Astrocyte of the spinal cord (primary cell): ENCODE data around the gene ARMH1.

Source experiments
- DNase-seq: peaks from one replicate; pipeline ENCODE4 v3.0.0; 2011; ENCODE audit warnings: low read depth, low spot score
- H3K4me3 ChIP-seq: 2 replicates; pipeline ENCODE4 v1.5.1; 2011; ENCODE audit warnings: low read depth, mild to moderate bottlenecking, low read length, moderate library complexity
- in situ Hi-C: cut with HindIII; loops from 2 replicates; pipeline ENCODE4 v1.10.0; 2017; ENCODE audit warnings: low sequenced_read_pairs
- TF ChIP-seq, protein P1 (sequence below): IDR thresholded peaks from 2 replicates; pipeline ENCODE4 v1.5.1; 2012; ENCODE audit warnings: low read depth, mild to moderate bottlenecking, low read length, inconsistent platforms

The ARMH1 gene

DNA sequence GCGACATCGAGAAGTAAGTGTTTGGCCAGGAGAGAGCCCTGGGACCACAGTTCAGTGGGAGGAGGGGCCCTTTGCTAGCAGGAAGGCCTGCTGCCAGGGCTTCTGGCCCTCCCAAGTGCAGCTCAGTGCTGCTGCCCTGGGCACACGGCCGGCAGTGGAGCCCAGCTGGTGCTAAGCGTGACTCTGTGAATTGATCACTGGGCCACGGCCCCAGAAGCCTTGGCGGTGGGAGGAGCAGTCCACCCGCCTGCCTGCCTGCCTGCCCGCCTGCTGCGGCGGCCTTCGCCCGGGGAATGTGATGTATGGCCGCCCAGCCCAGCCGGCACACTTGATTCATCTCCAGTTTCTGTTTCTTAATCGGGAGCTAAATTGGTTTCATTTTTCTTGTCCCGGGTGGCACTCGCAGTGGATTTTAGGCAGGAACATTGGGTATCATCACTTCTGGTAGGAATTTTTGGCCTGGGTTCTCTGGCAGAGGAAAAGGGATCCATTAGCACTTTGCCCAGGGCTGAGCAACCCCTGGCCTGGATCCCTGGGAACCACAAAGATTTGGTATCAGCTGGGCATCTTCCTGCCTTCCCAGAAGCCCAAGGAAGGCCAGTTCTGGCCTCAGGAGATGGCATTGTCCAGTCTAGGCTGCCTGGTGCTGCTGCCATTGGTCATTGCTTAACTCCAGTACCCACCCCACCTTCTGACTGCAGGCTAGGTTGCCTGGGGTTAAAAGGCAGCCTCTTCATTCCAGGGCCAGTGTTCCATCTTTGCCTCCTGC lies 28.9 kb upstream of the ARMH1 start:
- in situ Hi-C loops = no loop called here
- TF ChIP-seq, protein P1, sequence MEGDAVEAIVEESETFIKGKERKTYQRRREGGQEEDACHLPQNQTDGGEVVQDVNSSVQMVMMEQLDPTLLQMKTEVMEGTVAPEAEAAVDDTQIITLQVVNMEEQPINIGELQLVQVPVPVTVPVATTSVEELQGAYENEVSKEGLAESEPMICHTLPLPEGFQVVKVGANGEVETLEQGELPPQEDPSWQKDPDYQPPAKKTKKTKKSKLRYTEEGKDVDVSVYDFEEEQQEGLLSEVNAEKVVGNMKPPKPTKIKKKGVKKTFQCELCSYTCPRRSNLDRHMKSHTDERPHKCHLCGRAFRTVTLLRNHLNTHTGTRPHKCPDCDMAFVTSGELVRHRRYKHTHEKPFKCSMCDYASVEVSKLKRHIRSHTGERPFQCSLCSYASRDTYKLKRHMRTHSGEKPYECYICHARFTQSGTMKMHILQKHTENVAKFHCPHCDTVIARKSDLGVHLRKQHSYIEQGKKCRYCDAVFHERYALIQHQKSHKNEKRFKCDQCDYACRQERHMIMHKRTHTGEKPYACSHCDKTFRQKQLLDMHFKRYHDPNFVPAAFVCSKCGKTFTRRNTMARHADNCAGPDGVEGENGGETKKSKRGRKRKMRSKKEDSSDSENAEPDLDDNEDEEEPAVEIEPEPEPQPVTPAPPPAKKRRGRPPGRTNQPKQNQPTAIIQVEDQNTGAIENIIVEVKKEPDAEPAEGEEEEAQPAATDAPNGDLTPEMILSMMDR = no peak
- no peak overlapping the region for H3K4me3 ChIP-seq

DNA sequence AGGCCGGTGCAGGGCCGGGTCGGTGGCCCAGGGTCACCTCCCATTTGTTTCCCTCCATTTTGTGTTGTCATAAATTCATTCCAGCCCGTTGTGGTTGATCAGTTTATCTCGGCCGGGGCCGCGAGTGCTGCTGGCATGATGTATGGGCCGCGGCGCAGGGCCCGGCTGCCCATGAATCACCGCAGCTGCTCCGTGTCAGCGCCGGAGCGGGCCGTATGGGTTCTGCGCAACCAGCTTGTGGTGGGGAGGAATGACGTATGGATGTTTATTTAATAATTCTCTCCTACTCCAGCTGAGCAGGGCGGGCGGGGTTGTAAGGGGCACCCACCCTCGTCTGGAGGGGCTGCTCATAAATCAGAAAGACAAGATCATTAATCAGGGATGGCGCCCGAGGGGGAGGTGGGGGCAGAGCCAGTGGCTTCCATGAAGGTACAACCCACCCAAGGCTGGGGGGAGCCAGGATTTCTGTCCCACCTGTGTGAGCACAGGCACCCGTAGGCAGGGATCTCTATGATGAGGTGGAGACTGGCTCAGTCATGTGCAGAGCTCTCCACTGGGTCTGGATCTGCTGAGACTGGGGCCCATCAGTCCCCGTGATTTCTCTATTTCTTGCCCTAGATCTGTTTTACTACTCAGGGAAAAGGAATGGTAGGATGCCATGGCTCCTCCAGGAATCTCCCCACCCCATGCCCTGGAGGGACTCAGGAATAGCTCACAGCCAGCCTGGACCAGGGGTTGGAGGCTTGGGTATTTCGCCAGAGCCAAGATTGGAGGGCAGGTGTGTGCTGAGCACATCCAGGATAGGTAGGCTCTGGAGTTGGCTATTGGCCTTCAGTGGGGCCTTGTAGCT lies 28.0 kb upstream of the ARMH1 start:
- TF ChIP-seq, protein P1 = no peak
- DNase-seq = peak; percentile 32
- in situ Hi-C loops = no loop called here
- H3K4me3 ChIP-seq = no peak overlapping the region

More for the DNA sequence above, 28.9 kb upstream of the ARMH1 start:
- peak; percentile 64 for DNase-seq

DNA sequence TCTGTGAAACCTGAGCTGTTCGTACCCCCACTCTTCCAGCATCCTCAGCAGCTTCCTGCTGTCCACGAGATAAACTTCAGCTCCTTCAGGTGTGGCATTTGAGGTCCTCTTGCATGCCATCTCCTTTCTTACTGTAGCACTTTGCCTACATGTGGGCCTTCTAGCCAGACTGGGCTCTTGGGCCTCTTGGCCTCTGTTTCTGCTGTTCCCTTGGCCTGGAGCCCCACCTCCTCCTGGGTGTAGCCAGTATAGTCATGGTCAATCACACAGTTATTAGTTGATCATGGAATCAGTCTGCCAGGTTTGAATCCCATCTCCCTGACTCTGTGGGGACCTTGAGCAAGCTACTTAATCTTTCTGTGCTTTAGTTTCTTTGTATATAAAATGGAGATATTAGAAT lies 26.6 kb upstream of the ARMH1 start:
- TF ChIP-seq, protein P1 = no peak
- in situ Hi-C loops = no loop called here
- no peak for DNase-seq
- no peak overlapping the region for H3K4me3 ChIP-seq

DNA sequence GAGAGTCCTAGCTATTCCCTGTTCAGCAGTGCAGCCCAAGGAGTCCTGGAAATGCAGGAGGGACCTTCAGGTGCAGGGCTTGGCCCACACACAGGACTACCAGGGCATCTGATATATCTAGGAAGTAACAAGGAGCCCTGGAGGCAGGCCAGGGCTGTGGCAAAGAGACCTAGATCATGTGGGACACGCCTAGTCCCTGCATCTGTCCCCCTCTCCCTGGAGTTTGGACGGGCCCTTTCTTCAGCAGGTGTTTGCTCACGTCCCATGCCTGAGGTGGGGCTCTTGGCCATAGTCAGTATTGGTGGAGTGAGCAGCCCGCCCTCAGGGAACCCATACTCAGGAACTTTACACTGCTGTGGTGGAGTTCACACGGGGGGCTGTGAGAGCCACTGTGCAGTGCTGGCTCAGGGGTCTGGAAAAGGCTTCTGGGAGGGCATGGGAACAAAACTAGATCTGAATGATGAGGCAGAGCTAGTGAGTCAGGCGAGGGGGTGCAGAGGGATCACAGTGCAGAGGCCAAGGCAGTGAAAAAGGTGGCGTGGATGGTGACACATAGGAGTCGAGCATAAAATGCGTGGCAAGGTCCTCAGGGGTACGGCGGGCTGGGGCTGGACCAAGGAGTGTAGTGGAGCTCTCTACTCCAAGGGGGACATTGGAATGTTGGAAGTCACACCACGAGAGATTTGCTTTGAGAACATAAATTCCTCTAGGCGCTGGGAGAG lies 25.8 kb upstream of the ARMH1 start:
- H3K4me3 ChIP-seq = no peak overlapping the region
- TF ChIP-seq, protein P1 = no peak
- in situ Hi-C loops = no loop called here
- no peak for DNase-seq

DNA sequence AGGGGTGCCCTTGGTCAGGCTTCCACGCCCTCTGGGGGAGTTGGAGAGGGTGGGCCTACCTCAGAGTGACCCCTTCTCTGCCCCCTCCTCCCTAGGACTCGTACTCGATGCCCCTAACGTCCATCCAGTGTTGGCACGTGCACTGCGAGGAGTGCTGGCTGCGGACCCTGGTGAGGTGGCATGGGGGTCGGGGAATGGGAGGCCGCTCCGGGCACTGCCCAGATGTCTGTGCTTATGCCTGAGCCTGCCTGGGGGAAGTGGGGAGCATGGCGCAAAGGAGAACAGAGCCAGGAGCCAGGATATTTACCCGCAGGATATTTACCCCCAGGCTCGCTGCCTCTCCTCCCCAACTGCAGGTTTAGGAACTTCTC lies 24.7 kb upstream of the ARMH1 start:
- in situ Hi-C loops = no loop called here

More for the DNA sequence above, 24.7 kb upstream of the ARMH1 start:
- TF ChIP-seq, protein P1 = no peak
- no peak overlapping the region for H3K4me3 ChIP-seq
- DNase-seq = no peak
